GM12874 (cell line): ENCODE data around the gene SRGAP3.

Experiments used
- TF ChIP-seq, protein P1 (sequence below): IDR thresholded peaks from 2 replicates; pipeline ENCODE4 v1.5.1; 2011; ENCODE audit warnings: low read depth, mild to moderate bottlenecking, control low read depth, low read length, moderate library complexity; ENCODE audit not compliant: insufficient read depth

The SRGAP3 gene

DNA sequence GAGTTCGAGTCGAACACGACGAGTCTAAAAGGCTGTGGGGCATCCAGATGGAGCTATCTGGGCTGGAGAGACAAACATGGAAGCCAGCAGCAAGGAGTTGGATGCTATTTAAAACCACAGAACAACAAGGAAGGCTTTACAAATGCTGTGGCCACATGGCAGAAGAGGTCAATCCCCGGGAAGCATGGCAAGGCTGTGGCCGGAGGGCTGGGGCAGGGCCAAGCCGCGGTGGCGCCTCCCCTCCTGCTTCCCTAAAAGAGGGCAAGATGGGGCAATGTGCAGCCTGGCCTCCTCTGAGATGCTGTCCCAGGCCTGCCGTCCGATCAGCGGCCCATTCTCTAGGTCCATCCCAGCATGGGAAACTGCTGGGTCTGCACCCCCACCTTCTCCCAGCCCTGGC, 139.1 kb downstream of the SRGAP3 start:
- TF ChIP-seq, protein P1, sequence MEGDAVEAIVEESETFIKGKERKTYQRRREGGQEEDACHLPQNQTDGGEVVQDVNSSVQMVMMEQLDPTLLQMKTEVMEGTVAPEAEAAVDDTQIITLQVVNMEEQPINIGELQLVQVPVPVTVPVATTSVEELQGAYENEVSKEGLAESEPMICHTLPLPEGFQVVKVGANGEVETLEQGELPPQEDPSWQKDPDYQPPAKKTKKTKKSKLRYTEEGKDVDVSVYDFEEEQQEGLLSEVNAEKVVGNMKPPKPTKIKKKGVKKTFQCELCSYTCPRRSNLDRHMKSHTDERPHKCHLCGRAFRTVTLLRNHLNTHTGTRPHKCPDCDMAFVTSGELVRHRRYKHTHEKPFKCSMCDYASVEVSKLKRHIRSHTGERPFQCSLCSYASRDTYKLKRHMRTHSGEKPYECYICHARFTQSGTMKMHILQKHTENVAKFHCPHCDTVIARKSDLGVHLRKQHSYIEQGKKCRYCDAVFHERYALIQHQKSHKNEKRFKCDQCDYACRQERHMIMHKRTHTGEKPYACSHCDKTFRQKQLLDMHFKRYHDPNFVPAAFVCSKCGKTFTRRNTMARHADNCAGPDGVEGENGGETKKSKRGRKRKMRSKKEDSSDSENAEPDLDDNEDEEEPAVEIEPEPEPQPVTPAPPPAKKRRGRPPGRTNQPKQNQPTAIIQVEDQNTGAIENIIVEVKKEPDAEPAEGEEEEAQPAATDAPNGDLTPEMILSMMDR = no peak

DNA sequence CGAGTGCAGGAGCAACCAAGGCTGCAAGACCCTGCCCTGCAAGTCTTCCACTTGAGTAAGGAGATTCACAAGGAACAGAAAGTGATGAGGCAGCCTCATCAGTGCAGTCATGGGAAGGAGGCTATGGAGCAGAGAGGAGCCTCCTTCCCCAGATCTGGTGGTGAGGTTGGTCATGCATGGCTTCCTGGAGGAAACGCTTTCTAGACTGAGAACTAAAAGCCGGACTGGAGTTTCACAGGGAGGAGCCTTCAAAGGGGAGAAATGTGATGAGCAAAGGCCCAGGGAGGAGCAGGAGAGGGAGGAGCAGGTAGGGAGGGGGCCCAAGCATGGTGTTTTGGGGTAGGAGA, 139.9 kb downstream of the SRGAP3 start:
- TF ChIP-seq, protein P1 = no peak

DNA sequence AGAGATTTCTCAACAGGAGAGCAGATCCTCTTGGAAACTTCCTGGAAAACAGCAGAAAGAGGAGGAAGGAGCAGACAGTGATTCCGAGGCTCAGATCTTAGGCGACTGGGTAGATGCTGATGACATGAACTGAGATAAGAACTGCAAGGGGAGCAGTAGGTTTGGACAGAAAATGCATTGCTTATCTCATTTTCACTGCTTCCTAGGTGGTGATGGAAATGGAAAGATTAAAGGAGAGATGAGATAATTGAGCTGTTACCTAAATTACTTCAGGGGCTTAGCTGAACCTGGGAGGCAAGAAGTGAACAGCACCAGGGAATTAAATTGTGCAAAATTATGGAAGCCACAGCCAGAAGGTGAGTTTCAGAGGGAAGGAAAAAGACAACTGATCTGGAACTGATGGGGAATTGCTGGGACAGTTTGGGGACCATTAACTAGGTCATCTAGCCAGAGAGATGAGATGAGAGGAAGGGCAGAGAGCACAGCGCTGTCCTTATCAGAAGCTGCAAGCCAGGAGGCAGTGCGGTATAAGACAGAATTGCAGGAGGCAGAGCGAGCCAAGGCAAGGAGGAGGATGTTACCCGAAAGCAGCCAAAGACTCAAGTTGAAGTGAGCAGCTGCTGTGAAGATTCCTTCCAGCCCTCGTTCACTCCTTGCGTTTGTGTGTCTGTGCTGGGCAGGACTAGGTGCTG, 140.4 kb downstream of the SRGAP3 start:
- TF ChIP-seq, protein P1 = no peak

DNA sequence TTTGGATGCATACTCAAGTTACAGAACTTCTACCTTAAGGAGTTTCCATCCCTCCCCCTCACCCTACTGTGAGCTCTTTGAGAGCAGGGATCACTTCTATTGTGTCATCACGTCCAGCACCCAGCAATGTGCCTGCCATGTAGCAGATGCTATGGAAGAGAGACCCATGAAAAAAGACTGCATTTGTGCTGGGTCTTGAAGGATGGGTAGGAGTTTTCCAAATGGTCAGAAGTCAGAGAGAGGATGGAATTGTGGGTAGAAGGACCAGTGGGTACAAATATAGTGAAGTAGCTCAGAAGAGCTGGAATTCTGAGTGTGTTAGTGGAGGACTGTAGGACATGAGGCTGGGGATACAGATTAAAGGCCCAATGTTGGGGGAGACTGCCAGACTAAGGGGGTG, 141.7 kb downstream of the SRGAP3 start:
- TF ChIP-seq, protein P1 = no peak

DNA sequence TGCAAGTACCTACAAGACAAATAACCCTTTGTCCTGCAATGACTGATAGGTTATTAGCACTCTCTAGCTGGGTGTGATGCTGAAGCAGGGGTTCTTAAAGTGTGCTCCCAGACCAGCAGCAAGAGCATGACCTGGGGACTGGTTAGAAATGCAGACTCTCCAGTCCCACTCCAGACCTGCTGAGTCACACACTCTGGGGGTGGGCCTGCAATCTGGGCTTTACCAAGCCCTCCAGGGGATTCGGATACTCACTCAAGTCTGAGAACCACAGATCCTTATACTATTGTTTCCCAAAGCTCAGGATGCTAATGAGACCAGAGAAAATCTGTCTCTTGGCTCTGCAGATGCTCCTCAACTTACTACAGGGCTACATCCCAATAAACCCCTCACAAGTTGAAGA, 144.0 kb downstream of the SRGAP3 start:
- TF ChIP-seq, protein P1 = no peak

DNA sequence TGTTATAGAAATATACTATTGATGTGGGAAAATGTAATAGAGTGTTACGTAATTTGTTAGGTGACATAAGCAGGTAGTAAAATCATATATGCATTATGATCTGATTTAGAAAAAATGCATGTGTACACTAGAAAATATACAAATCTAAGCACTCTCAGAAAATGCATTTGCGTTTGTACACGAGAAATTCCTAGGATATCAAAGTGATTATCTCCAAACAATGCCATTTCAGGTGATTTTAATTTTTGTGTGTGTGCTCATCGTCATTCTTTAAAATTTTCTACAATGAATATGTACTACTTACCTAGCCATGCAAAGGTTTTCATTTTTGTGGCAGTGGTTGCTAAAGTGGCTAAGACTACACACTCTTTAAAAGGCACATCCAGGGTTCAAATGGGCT, 145.3 kb downstream of the SRGAP3 start:
- TF ChIP-seq, protein P1 = no peak

DNA sequence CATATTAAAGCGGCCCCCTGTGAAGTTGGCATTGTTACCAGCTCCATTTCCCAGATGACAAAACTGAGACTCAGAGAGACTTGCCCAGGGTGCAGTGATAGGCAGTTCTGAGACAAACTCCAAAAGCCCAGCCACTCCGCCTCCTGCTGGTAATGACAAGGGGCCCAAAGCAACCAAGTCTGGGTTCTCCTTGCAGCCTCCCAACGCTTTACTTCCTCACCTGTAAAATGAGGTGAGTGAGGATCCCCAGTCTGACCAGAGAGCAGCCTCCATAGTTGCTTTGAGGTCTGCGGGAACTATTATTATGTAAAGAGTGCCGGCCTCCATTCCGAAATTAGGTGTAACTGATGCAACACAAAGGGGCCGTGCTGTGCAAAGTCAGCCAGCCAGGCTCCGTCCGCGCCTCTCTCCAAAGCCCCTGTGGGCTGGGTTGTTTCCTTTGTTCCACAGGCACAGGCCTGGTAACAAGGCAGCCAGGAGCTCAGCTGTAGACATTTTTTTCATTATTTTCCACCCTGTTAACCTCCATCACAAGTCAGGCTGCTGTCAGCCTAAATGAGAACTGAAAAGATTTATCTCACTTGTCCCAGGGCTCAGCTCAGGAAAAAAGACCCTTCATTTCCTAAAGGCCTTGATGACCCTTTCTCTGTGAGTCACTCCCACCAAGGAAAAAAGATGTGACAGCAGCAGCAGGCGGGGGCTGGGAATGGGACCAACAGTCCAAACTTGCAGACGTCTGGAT, 147.0 kb downstream of the SRGAP3 start:
- TF ChIP-seq, protein P1 = no peak
